LNCaP clone FGC (cell line): Measurements from ENCODE around the gene DDX41.
A peak's percentile ranks its signal among the peaks of the same experiment; 100 is the strongest.

Source experiments
- DNase-seq: peaks from one replicate; pipeline ENCODE4 v3.0.0-alpha.2; 2011; ENCODE audit warnings: low read depth
- H3K4me3 ChIP-seq: 2 replicates; pipeline ENCODE4 v1.5.1; 2011; ENCODE audit warnings: mild to moderate bottlenecking, low read depth, low read length, control low read depth
- TF ChIP-seq, protein P1 (sequence below): IDR thresholded peaks from 2 replicates; pipeline ENCODE4 v1.5.1; 2012; ENCODE audit warnings: mild to moderate bottlenecking; ENCODE audit not compliant: control insufficient read depth, insufficient read depth; ENCODE audit errors: extremely low read depth

The DDX41 gene

DNA sequence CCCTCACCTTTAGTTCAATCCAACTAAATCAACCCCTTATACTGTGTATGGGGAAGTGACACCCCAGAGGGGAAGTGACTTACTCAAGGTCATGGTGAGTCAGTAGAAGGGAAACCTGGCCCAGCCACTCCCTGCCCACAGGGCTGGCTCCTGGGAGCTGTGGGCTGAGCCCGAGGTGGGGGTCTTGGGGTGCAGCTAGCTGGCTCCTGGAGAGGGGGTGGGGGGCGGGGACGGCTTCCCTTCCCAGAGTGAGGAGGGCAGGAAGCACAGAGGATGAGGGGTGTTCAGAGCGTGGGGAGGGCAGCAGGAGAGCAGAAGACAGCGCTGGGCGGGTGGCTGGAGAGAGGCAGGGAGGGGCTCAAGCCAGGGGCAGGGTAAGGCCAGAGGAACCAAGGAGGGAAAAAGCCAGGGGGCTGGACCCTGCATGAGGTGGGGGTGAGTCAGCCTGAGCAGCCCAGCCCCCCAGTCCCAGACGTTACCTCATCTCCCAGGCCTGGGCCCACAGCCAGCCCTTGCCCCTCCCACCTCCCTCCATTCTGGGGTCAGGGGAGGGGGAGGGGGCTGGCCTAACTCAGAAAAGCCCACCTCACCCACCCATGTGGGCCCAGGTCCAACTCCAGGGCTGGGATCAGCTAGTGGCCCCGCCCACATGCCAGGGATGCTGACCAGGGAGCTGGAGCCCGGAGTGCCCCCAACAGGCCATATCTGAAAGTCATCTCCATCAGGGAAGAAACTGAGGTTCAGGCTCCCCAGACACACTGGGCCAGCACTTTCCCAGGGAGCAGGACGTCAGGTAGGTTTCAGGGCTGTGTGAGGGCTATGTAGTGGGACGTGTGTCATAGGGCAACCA, 22.2 kb downstream of the DDX41 start:
- no peak overlapping the region for H3K4me3 ChIP-seq
- DNase-seq, result no peak
- TF ChIP-seq, protein P1, sequence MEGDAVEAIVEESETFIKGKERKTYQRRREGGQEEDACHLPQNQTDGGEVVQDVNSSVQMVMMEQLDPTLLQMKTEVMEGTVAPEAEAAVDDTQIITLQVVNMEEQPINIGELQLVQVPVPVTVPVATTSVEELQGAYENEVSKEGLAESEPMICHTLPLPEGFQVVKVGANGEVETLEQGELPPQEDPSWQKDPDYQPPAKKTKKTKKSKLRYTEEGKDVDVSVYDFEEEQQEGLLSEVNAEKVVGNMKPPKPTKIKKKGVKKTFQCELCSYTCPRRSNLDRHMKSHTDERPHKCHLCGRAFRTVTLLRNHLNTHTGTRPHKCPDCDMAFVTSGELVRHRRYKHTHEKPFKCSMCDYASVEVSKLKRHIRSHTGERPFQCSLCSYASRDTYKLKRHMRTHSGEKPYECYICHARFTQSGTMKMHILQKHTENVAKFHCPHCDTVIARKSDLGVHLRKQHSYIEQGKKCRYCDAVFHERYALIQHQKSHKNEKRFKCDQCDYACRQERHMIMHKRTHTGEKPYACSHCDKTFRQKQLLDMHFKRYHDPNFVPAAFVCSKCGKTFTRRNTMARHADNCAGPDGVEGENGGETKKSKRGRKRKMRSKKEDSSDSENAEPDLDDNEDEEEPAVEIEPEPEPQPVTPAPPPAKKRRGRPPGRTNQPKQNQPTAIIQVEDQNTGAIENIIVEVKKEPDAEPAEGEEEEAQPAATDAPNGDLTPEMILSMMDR, result 0 out of 2 replicates have a peak, but pooled peaks have one; percentile 11

DNA sequence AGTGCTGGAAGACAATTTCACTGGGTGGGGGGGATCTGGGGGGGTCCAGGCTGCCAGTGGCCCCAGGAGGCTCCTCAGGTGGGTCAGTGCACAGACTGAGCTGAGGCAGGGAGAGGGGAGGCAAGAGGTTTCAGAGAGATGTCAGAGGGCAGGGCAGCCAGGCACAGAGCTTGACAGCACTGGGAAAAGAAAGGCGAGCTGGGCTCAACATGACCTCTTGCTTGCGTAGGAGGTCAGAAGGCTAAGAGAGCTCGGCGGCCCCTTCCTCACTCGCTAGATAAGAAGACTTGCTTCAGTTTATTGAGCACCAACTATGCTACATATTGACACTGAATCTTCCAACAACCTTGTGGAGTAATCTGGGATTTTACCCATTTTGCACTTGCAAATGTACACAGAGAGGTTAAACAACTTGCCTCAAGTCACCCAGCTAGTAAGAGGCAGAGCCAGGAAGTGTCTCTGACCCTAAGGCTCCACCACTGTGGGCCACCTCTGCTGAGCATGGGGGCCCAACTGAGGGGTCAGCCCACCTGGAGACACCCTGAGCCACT, 22.9 kb downstream of the DDX41 start:
- TF ChIP-seq, protein P1, result no peak
- no peak overlapping the region for H3K4me3 ChIP-seq
- DNase-seq, result no peak

DNA sequence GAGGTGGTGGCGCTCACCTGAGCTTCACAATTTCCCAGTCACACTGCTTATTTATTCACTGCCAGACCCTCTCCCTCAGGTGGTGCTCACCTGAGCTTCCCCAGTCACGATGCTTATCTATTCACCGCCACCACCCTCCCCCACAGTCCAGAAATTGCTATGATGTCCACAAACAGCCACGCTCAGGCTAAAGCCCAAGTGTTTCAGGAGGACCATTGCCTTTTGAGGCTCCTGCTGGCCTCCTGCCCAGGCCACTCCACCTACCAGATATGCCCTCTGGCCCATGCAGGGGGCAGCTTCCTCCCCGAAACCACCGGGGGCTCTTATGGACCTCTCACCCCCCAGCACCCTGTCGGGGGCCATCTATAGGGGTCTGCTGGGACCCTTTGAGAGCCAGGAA, 23.9 kb downstream of the DDX41 start:
- TF ChIP-seq, protein P1, result no peak
- no peak for DNase-seq

DNA sequence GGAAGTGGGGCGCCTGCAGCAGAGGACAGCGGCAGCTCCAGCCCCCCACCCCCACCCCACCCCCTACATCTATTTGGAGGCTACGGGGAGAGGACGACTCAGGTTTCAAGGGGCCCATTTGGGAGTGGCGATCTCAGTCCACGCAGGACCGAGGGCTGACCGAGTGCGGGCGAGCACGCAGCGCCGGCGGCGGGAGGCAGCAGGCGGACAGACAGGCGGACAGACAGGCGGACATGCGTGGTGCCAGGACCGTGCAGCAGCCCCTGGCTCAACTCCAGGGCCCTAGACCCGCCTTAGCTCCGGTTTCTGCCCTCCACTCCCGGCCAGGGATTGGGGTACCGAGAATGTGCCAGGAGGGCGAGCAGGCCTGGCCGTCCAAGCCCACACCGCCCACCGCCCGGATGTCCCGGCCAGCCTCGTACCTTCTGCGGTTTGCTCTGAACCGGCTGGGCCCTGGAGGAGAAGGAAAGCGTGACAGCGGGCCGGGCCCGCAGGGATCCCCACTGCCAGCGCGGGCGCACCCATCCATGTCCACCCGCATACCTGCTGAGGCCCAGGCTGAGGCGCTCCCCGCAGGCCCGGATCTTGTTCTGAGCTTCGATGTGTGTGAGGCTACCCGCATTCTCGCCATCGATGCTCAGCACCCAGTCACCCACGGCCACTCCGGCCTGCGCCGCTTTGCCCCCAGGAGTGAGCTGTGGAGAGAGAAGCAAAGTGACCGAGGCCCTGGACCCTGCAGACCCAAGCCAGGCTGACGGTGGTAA, 24.6 kb downstream of the DDX41 start:
- DNase-seq, result no peak
- H3K4me3 ChIP-seq, result no peak overlapping the region
- TF ChIP-seq, protein P1, result no peak

More for the DNA sequence above, 23.9 kb downstream of the DDX41 start:
- no peak overlapping the region for H3K4me3 ChIP-seq

DNA sequence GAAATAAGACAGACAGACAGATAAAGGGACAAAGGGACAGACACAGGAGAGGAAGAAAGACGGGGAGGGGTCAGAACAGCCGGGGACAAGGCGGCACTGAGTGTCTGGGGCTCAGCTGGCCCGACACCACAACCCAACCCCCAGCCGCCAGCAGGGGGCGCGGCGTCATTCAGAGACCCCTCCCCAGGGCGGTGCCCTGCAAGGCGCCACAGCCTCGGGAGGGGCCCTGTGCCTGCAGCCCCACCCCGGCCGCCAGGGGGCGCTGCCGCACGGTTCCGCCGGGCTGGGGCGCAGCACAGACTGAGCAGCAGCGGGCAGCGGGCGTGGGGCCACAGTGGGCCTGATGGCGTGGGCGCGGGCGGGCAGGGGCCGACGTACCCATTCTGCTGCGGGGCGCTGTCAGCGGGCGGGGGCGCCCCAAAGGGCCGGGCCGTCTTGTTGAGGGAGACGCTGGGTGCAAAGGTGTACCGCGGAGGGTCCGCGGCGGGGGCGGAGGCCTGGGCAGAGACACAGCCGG, 25.3 kb downstream of the DDX41 start:
- TF ChIP-seq, protein P1, result peak; percentile 42; the same call in 1 of the 2 replicates
- no peak for DNase-seq

DNA sequence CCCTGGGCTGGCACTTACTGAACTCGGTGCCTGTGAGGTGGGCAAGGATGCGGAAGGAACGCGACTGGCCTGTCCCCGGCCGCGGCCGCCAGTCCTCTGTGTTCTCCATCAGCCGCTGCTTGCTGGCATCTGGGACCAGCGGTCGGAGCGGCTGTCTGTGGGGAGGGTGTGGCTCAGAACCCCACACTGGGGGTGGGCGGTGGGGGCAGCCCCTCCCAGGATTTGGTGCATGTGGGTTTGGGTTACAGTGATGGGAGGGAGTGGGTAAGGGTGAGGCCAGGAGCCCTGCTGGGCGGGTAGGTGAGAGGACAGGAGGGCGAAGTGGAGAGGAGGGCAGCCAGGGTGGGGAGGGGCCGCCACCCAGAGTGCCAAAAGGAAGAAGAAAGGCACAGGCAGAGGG, 25.8 kb downstream of the DDX41 start:
- DNase-seq, result no peak
- TF ChIP-seq, protein P1, result no peak
- no peak overlapping the region for H3K4me3 ChIP-seq

More for the DNA sequence above, 25.3 kb downstream of the DDX41 start:
- no peak overlapping the region for H3K4me3 ChIP-seq
